ENCODE measurements around the gene PLPPR2. TPM values are rescaled to one million over a fixed set of nuclear protein-coding genes. Genes with fewer than 3 reads are reported as not detected.

The PLPPR2 gene
- polyA plus RNA-seq, 1 donor from 2014 or later, result 44.1 TPM

DNA sequence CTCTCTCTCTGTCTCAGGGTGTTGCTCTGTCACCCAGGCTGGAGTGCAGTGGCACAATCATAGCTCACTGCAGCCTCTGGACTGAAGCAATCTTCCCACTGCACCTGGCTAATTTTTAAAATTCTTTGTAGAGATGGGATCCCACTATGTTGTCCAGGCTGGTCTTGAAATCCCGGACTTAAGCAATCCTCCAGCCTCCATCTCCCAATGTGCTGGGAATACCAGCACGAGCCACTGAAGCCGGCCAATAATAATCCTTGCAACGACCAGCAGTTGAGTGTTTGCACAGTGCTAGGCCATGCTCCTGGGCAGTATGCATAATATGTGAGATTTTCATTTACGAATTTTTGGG lies 29.5 kb downstream of the PLPPR2 start:
- Histone ChIP-seq H2AFZ (ENCODE audit: low read depth, low read length) (no peak overlapping the region), H3K36me3 (ENCODE audit: insufficient read depth, low read length) (no peaks in the 10 kb centered on the region), H3K9me3 (ENCODE audit: low read length) (no peaks in the 10 kb centered on the region), H3K79me2 (replicated peaks; ENCODE audit: insufficient read depth, low read length) (no peaks in the 10 kb centered on the region), H3K4me2 (ENCODE audit: low read length) (no peak overlapping the region), H3K4me3 (ENCODE audit: low read length) (no peak overlapping the region), H3K9me2 (ENCODE audit: insufficient read depth, low read length) (no peaks in the 10 kb centered on the region), H3K27ac (ENCODE audit: low read length) (no peak overlapping the region), H3K9ac (ENCODE audit: low read length) (no peak overlapping the region), H3F3A (ENCODE audit: insufficient read depth, low read length, poor library complexity, severe bottlenecking) (no peaks in the 10 kb centered on the region), H3K27me3 (ENCODE audit: insufficient read depth, low read depth, low read length) (peaks cover 24% of the 10 kb centered on the region), H4K20me1 (ENCODE audit: insufficient read depth) (no peaks in the 10 kb centered on the region)
- TF ChIP-seq EP300 (conservative IDR thresholded peaks at IDR 0.05; ENCODE audit: poor library complexity, severe bottlenecking) (no peak), RAD21 (conservative IDR thresholded peaks at IDR 0.05) (no peak), MXI1 (conservative IDR thresholded peaks at IDR 0.05; ENCODE audit: poor library complexity, severe bottlenecking) (no peak), EZH2 (IDR thresholded peaks at IDR 0.05; ENCODE audit: borderline replicate concordance, insufficient read depth, low read length, poor library complexity, severe bottlenecking) (no peak), SMC3 (conservative IDR thresholded peaks at IDR 0.05; ENCODE audit: poor library complexity) (no peak), TAF1 (IDR thresholded peaks at IDR 0.05; ENCODE audit: low read depth) (no peak), POLR2AphosphoS5 (IDR thresholded peaks at IDR 0.05) (no peak)
- TF ChIP-seq, protein P1, sequence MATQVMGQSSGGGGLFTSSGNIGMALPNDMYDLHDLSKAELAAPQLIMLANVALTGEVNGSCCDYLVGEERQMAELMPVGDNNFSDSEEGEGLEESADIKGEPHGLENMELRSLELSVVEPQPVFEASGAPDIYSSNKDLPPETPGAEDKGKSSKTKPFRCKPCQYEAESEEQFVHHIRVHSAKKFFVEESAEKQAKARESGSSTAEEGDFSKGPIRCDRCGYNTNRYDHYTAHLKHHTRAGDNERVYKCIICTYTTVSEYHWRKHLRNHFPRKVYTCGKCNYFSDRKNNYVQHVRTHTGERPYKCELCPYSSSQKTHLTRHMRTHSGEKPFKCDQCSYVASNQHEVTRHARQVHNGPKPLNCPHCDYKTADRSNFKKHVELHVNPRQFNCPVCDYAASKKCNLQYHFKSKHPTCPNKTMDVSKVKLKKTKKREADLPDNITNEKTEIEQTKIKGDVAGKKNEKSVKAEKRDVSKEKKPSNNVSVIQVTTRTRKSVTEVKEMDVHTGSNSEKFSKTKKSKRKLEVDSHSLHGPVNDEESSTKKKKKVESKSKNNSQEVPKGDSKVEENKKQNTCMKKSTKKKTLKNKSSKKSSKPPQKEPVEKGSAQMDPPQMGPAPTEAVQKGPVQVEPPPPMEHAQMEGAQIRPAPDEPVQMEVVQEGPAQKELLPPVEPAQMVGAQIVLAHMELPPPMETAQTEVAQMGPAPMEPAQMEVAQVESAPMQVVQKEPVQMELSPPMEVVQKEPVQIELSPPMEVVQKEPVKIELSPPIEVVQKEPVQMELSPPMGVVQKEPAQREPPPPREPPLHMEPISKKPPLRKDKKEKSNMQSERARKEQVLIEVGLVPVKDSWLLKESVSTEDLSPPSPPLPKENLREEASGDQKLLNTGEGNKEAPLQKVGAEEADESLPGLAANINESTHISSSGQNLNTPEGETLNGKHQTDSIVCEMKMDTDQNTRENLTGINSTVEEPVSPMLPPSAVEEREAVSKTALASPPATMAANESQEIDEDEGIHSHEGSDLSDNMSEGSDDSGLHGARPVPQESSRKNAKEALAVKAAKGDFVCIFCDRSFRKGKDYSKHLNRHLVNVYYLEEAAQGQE (IDR thresholded peaks at IDR 0.05; ENCODE audit: borderline replicate concordance), result no peak
- TF ChIP-seq, protein P2, sequence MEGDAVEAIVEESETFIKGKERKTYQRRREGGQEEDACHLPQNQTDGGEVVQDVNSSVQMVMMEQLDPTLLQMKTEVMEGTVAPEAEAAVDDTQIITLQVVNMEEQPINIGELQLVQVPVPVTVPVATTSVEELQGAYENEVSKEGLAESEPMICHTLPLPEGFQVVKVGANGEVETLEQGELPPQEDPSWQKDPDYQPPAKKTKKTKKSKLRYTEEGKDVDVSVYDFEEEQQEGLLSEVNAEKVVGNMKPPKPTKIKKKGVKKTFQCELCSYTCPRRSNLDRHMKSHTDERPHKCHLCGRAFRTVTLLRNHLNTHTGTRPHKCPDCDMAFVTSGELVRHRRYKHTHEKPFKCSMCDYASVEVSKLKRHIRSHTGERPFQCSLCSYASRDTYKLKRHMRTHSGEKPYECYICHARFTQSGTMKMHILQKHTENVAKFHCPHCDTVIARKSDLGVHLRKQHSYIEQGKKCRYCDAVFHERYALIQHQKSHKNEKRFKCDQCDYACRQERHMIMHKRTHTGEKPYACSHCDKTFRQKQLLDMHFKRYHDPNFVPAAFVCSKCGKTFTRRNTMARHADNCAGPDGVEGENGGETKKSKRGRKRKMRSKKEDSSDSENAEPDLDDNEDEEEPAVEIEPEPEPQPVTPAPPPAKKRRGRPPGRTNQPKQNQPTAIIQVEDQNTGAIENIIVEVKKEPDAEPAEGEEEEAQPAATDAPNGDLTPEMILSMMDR (IDR thresholded peaks at IDR 0.05; ENCODE audit: poor library complexity, severe bottlenecking), result no peak

DNA sequence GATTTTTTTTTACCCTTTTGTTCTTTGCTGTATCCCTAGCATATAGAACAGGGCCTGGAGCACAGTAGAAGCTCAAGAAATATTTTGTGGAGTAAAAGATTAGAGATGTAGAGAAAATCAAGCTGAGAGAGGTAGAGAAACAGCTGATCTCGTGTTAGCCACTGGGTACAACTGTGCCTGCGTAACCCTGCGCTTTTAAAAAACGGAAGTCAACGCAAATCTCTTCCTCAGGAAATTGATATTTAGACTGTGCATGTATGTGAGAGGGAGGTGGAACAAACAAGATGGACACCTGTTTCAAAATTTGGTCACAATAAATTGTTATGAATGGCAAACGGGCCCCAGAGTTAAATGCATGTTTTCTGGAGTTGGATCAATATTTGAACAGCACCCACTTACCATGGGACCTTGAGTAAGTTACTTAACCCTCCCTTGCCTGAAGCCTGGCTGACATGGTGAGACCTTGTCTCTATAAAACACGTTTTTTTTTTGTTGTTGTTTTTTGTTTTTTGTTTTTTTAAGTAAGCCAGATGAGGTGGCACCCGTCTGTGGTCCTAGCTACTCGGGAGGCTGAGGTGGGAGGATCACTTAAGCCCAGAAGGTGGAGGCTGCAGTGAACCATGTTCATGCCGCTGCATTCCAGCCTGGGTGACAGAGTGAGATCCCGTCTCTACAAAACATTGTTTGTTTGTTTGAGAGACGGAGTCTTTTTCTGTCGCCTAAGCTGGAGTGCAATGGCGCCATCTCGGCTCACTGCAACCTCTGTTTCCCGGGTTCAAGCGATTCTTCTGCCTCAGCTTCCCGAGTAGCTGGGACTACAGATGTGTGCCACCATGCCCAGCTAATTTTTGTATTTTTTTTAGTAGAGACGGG lies 32.2 kb downstream of the PLPPR2 start:
- TF ChIP-seq TAF1 (IDR thresholded peaks at IDR 0.05; ENCODE audit: low read depth) (no peak), MXI1 (conservative IDR thresholded peaks at IDR 0.05; ENCODE audit: poor library complexity, severe bottlenecking) (no peak), RAD21 (conservative IDR thresholded peaks at IDR 0.05) (no peak), POLR2AphosphoS5 (IDR thresholded peaks at IDR 0.05) (no peak), EP300 (conservative IDR thresholded peaks at IDR 0.05; ENCODE audit: poor library complexity, severe bottlenecking) (no peak), SMC3 (conservative IDR thresholded peaks at IDR 0.05; ENCODE audit: poor library complexity) (no peak), EZH2 (IDR thresholded peaks at IDR 0.05; ENCODE audit: borderline replicate concordance, insufficient read depth, low read length, poor library complexity, severe bottlenecking) (no peak)
- TF ChIP-seq, protein P1 (IDR thresholded peaks at IDR 0.05; ENCODE audit: borderline replicate concordance), result no peak
- TF ChIP-seq, protein P2 (IDR thresholded peaks at IDR 0.05; ENCODE audit: poor library complexity, severe bottlenecking), result no peak
- H3K27ac ChIP-seq (ENCODE audit: low read length), result no peak overlapping the region
- H3K79me2 ChIP-seq (replicated peaks; ENCODE audit: insufficient read depth, low read length), result no peaks in the 10 kb centered on the region
- no peak overlapping the region for H3K4me3 ChIP-seq (ENCODE audit: low read length)
- H3K9me2 ChIP-seq (ENCODE audit: insufficient read depth, low read length), result no peaks in the 10 kb centered on the region
- H2AFZ ChIP-seq (ENCODE audit: low read depth, low read length), result no peak overlapping the region
- H3F3A ChIP-seq (ENCODE audit: insufficient read depth, low read length, poor library complexity, severe bottlenecking), result no peaks in the 10 kb centered on the region
- no peaks in the 10 kb centered on the region for H3K9me3 ChIP-seq (ENCODE audit: low read length)
- H4K20me1 ChIP-seq (ENCODE audit: insufficient read depth), result no peaks in the 10 kb centered on the region
- H3K27me3 ChIP-seq (ENCODE audit: insufficient read depth, low read depth, low read length), result peaks cover 19% of the 10 kb centered on the region
- H3K9ac ChIP-seq (ENCODE audit: low read length), result no peak overlapping the region
- no peaks in the 10 kb centered on the region for H3K36me3 ChIP-seq (ENCODE audit: insufficient read depth, low read length)
- no peak overlapping the region for H3K4me2 ChIP-seq (ENCODE audit: low read length)
